Measurements from ENCODE around the gene FXYD5. TPM values are rescaled to one million over a fixed set of nuclear protein-coding genes. Genes with fewer than 3 reads are reported as not detected.
A peak's percentile ranks its signal among the peaks of the same experiment; 100 is the strongest.

Gene FXYD5
- total RNA-seq, 6 experiments from 2014 or later = 5.6 to 23.6 (median 14.2) TPM

DNA sequence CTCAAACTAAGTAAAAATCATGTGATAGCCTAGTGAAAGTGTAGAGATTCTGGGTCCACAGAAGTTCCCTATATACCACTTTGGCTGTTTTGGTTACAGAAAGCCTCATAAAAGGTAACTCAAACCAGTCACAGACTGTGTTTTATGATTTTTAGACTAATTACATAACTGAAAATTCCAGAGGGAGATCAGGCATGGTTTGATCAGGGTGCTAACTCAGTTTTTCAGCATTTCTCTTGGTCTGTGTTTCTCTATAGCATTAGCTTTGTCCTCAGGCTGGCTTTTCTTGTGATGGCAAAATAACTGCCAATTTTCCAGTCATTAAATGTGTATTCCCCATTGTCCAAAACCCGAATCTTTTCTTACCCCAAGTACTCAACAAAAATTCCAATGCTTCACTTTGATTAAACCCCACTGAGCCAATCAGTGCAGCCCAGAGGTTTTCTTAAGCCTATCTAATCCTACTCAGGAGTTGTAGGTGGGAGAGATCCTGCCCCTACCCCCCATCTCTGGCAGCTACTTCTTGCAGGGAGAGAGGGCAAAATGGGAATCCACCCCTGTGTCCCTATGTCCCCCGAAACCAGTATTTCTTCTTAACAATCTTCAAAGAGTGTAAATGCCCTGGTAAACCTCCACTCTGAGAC, 47.5 kb upstream of the FXYD5 start:
- Histone ChIP-seq H3K36me3 (no peaks in the 10 kb centered on the region), H3K4me1 (no peaks in the 10 kb centered on the region), H3K4me3 (no peak overlapping the region), H3K9me3 (no peaks in the 10 kb centered on the region), H3K27me3 (no peaks in the 10 kb centered on the region), H3K27ac (no peak overlapping the region)
- ATAC-seq (no peak), DNase-seq (no peak)
- intact Hi-C loops (cut with DNase I) = no loop called here
- 100% methylated on average over 1 of the region's 2 CpGs for WGBS (ENCODE audit: insufficient coverage, low coverage, low lambda C conversion rate, missing lambda C conversion rate)
- TF ChIP-seq, protein P1, sequence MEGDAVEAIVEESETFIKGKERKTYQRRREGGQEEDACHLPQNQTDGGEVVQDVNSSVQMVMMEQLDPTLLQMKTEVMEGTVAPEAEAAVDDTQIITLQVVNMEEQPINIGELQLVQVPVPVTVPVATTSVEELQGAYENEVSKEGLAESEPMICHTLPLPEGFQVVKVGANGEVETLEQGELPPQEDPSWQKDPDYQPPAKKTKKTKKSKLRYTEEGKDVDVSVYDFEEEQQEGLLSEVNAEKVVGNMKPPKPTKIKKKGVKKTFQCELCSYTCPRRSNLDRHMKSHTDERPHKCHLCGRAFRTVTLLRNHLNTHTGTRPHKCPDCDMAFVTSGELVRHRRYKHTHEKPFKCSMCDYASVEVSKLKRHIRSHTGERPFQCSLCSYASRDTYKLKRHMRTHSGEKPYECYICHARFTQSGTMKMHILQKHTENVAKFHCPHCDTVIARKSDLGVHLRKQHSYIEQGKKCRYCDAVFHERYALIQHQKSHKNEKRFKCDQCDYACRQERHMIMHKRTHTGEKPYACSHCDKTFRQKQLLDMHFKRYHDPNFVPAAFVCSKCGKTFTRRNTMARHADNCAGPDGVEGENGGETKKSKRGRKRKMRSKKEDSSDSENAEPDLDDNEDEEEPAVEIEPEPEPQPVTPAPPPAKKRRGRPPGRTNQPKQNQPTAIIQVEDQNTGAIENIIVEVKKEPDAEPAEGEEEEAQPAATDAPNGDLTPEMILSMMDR (IDR thresholded peaks at IDR 0.05) = no peak
- TF ChIP-seq POLR2A (IDR thresholded peaks at IDR 0.05) = no peak

DNA sequence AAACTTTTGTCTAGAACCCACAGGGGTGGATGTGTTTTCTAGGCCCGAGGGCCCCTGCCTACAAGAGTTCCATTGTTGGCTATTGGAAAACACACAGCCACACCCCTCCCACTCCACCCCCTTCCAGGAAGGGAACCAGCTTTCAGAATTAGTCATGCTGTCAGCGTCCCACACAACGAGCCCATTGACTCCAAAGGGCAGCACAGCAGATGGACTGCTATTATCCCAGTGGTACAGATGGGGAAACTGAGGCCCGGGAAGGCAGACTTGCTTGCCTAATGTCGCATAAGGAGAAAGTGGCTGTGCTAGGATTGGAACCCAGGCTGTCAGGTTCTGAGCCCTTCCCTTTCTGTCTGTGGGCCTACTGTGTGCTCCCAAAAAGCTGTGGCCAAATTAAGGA, 47.0 kb upstream of the FXYD5 start:
- H3K4me1 ChIP-seq = no peaks in the 10 kb centered on the region
- TF ChIP-seq POLR2A (IDR thresholded peaks at IDR 0.05) = no peak
- TF ChIP-seq, protein P1 (IDR thresholded peaks at IDR 0.05) = no peak
- ATAC-seq (peak in 2 of 4 donors; percentile 23 to 70), DNase-seq (no peak)
- H3K9me3 ChIP-seq = no peaks in the 10 kb centered on the region
- WGBS (ENCODE audit: insufficient coverage, low coverage, low lambda C conversion rate, missing lambda C conversion rate) = 8% methylated on average over 2 of the region's 5 CpGs
- intact Hi-C loops (cut with DNase I) = no loop called here
- H3K27me3 ChIP-seq = no peaks in the 10 kb centered on the region
- H3K4me3 ChIP-seq = no peak overlapping the region
- H3K36me3 ChIP-seq = no peaks in the 10 kb centered on the region
- H3K27ac ChIP-seq = no peak overlapping the region

DNA sequence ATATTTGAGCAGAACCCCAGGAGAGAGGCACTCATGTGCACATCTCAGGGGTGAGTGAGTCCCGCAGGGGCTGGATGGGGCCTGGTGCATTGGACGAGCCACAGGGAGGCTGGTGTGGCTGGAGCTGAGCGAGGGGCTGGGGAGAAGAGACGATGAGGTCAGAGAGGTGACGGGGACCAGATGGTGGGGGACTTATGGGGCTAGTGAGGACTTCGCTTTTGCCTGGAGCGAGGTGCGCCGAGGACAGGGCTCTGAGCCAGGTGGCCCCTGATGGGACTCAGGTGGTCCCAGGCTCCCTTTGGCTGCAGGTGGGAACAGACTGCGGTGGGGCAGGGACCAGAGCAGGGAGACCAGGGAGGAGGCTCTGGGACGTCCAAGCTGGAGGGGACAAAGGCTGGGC, 45.8 kb upstream of the FXYD5 start:
- Histone ChIP-seq H3K27me3 (no peaks in the 10 kb centered on the region), H3K27ac (no peak overlapping the region)

DNA sequence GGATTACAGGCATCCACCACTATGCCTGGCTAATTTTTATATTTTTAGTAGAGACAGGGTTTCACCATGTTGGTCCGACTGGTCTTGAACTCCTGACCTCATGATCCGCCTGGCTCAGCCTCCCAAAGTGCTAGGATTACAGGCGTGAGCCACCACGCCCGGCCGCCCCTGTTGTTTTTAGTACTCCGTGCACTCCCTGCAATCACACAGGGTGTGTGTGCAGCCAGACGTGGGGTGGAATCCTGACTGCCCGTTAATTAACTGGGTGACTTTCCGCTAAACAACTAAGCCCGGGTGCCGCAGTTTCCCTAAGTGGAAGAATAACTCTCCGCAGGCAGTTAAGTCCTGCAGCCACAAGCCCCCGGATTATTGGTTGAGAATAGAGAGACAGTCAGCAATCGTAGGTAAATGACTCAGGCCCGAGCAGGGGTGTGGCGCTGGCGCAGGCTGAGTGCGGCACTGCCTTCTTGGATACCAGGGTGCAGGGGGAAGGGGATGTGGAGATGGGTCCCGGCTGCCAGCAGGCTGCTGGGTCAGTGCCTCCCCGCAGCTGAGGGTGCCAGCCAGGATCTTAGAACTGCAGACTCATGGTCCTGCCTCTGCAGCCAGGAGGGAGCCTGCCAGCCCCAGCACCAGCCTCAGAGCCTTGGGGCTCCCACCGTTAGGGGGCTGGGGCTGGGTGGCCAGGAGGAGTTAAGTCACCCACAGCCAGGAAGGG, 45.0 kb upstream of the FXYD5 start:
- no peak overlapping the region for H3K4me3 ChIP-seq
- no peaks in the 10 kb centered on the region for H3K36me3 ChIP-seq
- TF ChIP-seq POLR2A (IDR thresholded peaks at IDR 0.05) = no peak
- TF ChIP-seq, protein P1 (IDR thresholded peaks at IDR 0.05) = no peak
- intact Hi-C loops (cut with DNase I) = no loop called here
- no peak for ATAC-seq
- H3K27ac ChIP-seq = no peak overlapping the region
- H3K4me1 ChIP-seq = peaks cover 0 to 3% (median 0%) of the 10 kb centered on the region in 4 donors
- 75% methylated on average over 10 of the region's 22 CpGs for WGBS (ENCODE audit: insufficient coverage, low coverage, low lambda C conversion rate, missing lambda C conversion rate)
- no peak for DNase-seq
- H3K27me3 ChIP-seq = no peaks in the 10 kb centered on the region
- H3K9me3 ChIP-seq = no peaks in the 10 kb centered on the region

More for the DNA sequence above, 45.8 kb upstream of the FXYD5 start:
- 82% methylated on average over 7 of the region's 11 CpGs for WGBS (ENCODE audit: insufficient coverage, low coverage, low lambda C conversion rate, missing lambda C conversion rate)
- no peaks in the 10 kb centered on the region for H3K36me3 ChIP-seq
- no peak overlapping the region for H3K4me3 ChIP-seq
- intact Hi-C loops (cut with DNase I) = no loop called here
- ATAC-seq (no peak), DNase-seq (no peak)
- TF ChIP-seq POLR2A (IDR thresholded peaks at IDR 0.05) = no peak
- TF ChIP-seq, protein P1 (IDR thresholded peaks at IDR 0.05) = no peak
- H3K4me1 ChIP-seq = no peaks in the 10 kb centered on the region
- no peaks in the 10 kb centered on the region for H3K9me3 ChIP-seq

Data from right lobe of liver (tissue), 6 donors.